ENCODE data around the gene BCL2L14.
A peak's percentile ranks its signal among the peaks of the same experiment; 100 is the strongest.

The BCL2L14 gene

GRCh38 chr12:12054993-12055392, 15.7 kb upstream of the BCL2L14 start:
- no peak for DNase-seq (ENCODE audit: low read depth)

- DNase-seq (ENCODE audit: low read depth) = no peak
Observed at GRCh38 chr12:12056951-12057350, 13.8 kb upstream of the BCL2L14 start.

- DNase-seq (ENCODE audit: low read depth) = no peak
Observed at GRCh38 chr12:12064596-12064995, 6.1 kb upstream of the BCL2L14 start.

- DNase-seq (ENCODE audit: low read depth) = no peak
Observed at GRCh38 chr12:12068751-12069150, 2.0 kb upstream of the BCL2L14 start.

- no peak for DNase-seq (ENCODE audit: low read depth)
Observed at GRCh38 chr12:12069821-12070548, 754 bp upstream of the BCL2L14 start.

- peak; percentile 15 for DNase-seq (ENCODE audit: low read depth)
Observed at GRCh38 chr12:12072064-12072760, 1.5 kb downstream of the BCL2L14 start.

- DNase-seq (ENCODE audit: low read depth) = no peak
Observed at GRCh38 chr12:12079291-12079690, 8.6 kb downstream of the BCL2L14 start.

GRCh38 chr12:12081836-12082497, 11.2 kb downstream of the BCL2L14 start:
- no peak for DNase-seq (ENCODE audit: low read depth)

- no peak for DNase-seq (ENCODE audit: low read depth)
Observed at GRCh38 chr12:12083688-12084087, 12.9 kb downstream of the BCL2L14 start.

GRCh38 chr12:12086362-12086761, 15.6 kb downstream of the BCL2L14 start:
- no peak for DNase-seq (ENCODE audit: low read depth)

- no peak for DNase-seq (ENCODE audit: low read depth)
Observed at GRCh38 chr12:12086973-12087692, 16.4 kb downstream of the BCL2L14 start.

- DNase-seq (ENCODE audit: low read depth) = no peak
Observed at GRCh38 chr12:12087693-12088034, 16.9 kb downstream of the BCL2L14 start.

GRCh38 chr12:12088147-12088546, 17.4 kb downstream of the BCL2L14 start:
- DNase-seq (ENCODE audit: low read depth) = no peak

- no peak for DNase-seq (ENCODE audit: low read depth)
Observed at GRCh38 chr12:12088761-12089160, 18.0 kb downstream of the BCL2L14 start.

- no peak for DNase-seq (ENCODE audit: low read depth)
Observed at GRCh38 chr12:12091071-12091470, 20.3 kb downstream of the BCL2L14 start.

GRCh38 chr12:12091977-12092663, 21.4 kb downstream of the BCL2L14 start:
- DNase-seq (ENCODE audit: low read depth) = no peak

- no peak for DNase-seq (ENCODE audit: low read depth)
Observed at GRCh38 chr12:12094481-12094880, 23.7 kb downstream of the BCL2L14 start.

- DNase-seq (ENCODE audit: low read depth) = no peak
Observed at GRCh38 chr12:12095021-12095420, 24.3 kb downstream of the BCL2L14 start.

GRCh38 chr12:12097891-12098690, 27.4 kb downstream of the BCL2L14 start:
- no peak for DNase-seq (ENCODE audit: low read depth)

- no peak for DNase-seq (ENCODE audit: low read depth)
Observed at GRCh38 chr12:12098691-12099015, 27.9 kb downstream of the BCL2L14 start.

- no peak for DNase-seq (ENCODE audit: low read depth)
Observed at GRCh38 chr12:12099102-12099501, 28.4 kb downstream of the BCL2L14 start.

Data from activated T-helper 9 cell treated with anti-CD3 and anti-CD28 coated beads, Interleukin-2, amount 50 U/mL, for 16 hours (primary cell).